Measurements from ENCODE around the gene ACY1.

ACY1 gene

DNA sequence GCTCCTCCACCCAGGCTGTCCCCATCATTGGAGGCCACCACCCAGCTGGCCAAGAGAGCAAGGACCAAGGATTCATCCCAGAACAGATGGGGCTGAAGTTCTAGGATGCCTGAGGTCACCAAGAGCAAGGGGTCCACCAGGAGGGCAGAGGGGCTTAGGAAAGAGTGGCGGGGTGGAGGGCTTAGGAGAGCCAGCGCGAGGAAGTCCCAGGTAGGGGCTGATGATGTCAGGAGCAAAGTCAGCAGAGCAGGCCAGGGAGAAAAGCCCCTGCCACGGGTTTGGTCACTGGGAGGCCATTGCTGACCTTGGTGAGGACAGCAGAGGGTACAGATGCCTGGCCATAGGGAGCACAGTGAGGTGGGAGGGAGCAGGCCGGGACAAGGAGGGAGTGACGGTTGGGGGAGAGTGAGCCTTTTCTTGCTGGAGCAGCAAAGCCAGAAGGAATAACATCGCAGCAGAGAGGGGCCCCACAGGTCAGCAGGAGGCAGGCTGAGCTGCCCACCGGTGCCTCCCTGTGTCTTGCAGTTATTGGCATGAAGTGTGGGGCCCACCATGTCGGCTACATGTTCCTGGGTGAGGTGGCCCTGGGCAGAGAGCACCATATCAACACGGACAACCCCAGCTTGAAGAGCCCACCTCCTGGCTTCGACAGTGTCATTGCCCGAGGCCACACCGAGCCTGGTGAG, 36.0 kb upstream of the ACY1 start:
- H3K27ac ChIP-seq, result no peak overlapping the region
- TF ChIP-seq, protein P1, sequence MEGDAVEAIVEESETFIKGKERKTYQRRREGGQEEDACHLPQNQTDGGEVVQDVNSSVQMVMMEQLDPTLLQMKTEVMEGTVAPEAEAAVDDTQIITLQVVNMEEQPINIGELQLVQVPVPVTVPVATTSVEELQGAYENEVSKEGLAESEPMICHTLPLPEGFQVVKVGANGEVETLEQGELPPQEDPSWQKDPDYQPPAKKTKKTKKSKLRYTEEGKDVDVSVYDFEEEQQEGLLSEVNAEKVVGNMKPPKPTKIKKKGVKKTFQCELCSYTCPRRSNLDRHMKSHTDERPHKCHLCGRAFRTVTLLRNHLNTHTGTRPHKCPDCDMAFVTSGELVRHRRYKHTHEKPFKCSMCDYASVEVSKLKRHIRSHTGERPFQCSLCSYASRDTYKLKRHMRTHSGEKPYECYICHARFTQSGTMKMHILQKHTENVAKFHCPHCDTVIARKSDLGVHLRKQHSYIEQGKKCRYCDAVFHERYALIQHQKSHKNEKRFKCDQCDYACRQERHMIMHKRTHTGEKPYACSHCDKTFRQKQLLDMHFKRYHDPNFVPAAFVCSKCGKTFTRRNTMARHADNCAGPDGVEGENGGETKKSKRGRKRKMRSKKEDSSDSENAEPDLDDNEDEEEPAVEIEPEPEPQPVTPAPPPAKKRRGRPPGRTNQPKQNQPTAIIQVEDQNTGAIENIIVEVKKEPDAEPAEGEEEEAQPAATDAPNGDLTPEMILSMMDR (IDR thresholded peaks at IDR 0.05), result no peak
- TF ChIP-seq ZFX (IDR thresholded peaks at IDR 0.05; ENCODE audit: borderline replicate concordance), result no peak

DNA sequence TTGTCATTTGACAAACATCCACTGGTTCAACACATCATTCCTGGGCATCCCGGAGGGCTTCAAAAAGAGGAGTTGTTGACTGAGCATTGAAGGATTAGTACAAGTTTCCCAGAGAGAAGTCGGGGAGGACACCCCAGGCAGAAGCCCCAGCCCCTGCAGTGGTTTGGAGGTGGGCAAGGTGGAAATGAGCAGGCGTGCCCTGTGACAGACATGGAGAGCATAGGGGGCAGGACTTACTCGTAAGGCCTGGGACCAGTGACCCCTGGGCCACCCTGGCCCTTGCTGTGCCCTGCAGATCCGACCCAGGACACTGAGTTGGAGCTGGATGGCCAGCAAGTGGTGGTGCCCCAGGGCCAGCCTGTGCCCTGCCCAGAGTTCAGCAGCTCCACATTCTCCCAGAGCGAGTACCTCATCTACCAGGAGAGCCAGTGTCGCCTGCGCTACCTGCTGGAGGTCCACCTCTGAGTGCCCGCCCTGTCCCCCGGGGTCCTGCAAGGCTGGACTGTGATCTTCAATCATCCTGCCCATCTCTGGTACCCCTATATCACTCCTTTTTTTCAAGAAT, 35.2 kb upstream of the ACY1 start:
- no peak for TF ChIP-seq ZFX (IDR thresholded peaks at IDR 0.05; ENCODE audit: borderline replicate concordance)
- TF ChIP-seq, protein P1 (IDR thresholded peaks at IDR 0.05), result no peak
- no peak overlapping the region for H3K27ac ChIP-seq

DNA sequence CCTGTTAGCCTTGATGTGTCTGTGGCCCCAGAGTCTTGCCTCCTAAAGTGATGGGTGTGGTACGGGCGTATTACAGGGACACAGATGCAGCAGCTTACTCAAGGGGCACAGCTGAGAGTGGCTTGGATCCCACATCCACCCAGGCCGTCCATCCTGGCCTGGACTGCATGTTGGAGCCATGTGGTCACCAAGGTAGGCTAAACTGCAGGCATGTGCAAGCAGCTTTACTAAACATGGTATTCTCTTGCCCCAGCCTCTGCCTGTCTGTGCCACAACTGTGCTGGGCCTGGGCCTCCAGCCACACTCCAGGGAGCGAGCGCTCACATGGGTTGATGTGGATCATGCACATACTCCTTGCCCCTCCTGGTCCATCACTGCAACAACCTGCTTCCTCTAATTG, 34.2 kb upstream of the ACY1 start:
- no peak overlapping the region for H3K27ac ChIP-seq
- TF ChIP-seq, protein P1 (IDR thresholded peaks at IDR 0.05), result no peak
- TF ChIP-seq ZFX (IDR thresholded peaks at IDR 0.05; ENCODE audit: borderline replicate concordance), result no peak

DNA sequence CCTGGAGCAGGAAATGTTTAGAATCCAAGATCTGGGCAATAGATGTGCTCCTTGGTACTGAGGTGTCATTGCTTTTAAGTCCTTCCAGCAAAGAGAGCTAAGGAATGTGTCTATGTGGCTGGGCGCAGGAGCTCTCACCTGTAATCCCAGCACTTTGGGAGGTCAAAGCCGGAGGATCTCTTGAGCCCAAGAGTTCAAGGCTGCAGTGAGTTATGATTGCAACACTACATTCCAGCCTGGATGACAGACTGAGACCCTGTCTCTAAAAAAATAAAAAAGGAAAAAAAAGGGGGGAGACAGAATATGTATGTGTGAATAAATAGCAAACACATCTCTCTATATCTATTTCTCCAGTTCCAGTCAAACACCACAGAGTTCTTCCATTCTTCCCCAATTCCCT, 32.4 kb upstream of the ACY1 start:
- no peak overlapping the region for H3K27ac ChIP-seq
- no peak for TF ChIP-seq ZFX (IDR thresholded peaks at IDR 0.05; ENCODE audit: borderline replicate concordance)
- TF ChIP-seq, protein P1 (IDR thresholded peaks at IDR 0.05), result no peak

DNA sequence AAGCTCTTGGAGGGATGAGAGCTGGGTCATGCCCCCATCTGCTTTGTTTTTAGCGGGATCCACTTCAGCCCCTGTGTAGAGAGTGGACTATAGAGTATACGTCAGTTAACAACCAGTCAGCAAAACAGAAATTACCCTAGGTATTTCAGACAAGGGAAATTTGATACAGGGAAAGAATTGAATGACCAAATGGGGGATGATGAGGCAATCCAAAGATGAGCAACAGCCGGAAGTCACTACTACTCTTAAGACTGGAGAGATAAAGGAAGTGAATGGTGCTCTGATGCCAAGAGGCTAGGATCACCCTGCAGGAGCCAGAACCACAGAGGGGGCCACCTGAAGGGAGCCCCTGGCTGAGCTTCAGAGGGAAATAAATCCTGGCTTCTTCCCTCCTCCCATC, 29.9 kb upstream of the ACY1 start:
- no peak overlapping the region for H3K27ac ChIP-seq
- TF ChIP-seq ZFX (IDR thresholded peaks at IDR 0.05; ENCODE audit: borderline replicate concordance), result no peak
- TF ChIP-seq, protein P1 (IDR thresholded peaks at IDR 0.05), result no peak

DNA sequence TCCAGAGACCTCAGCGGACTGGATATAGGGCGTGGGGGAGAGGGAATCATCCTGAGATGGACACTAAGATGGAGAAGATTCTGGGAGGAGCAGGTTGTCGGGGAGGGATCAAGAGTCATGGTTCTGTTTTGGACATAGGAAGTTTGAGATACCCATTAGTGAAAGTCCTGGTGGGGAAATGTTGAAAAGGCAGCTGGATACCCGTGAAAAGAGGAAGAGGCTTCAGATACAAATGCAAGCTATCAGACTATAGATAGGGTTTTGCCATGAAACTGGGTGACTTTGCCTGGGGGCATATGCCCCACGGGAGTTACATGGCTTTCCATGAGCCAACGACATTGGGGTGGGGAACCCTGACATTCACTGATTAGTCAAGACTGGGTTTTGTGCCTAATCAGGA, 29.2 kb upstream of the ACY1 start:
- no peak overlapping the region for H3K27ac ChIP-seq
- TF ChIP-seq, protein P1 (IDR thresholded peaks at IDR 0.05), result no peak
- no peak for TF ChIP-seq ZFX (IDR thresholded peaks at IDR 0.05; ENCODE audit: borderline replicate concordance)

DNA sequence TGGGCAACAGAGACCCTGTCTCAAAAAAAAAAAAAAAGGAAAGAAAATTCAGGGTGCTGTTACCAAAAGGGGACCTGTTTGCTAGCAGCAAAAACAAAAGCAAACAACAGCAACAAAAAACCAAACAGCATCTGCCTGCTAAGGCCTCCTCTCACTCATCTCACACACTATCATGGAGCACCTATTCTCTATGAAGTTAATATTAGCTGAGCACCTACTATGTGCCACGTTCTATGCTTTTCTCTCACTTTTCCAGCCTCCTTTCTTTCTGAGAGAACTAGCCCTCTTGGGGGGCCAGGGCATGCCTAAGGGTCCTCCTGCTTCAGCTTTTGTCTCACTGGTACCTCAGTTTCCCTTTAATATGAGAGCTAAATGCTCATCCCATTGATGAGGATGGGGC, 28.6 kb upstream of the ACY1 start:
- TF ChIP-seq ZFX (IDR thresholded peaks at IDR 0.05; ENCODE audit: borderline replicate concordance), result no peak
- TF ChIP-seq, protein P1 (IDR thresholded peaks at IDR 0.05), result no peak

More for the DNA sequence above, 28.6 kb upstream of the ACY1 start:
- no peak overlapping the region for H3K27ac ChIP-seq

All from 22Rv1 (cell line).